ENCODE measurements around the gene CENPF. TPM values are rescaled to one million over a fixed set of nuclear protein-coding genes. Genes with fewer than 3 reads are reported as not detected.
"Not testable (repeated sequence)": the region's sequence is repeated elsewhere in the genome, so short reads cannot be mapped to it uniquely, and the experiment has no call there.

The CENPF gene
- total and polyA plus RNA-seq, 7 experiments from 2014 or later = 0.83 to 79.9 (median 3.1) TPM

GRCh38 chr1:214574598-214575411 is 28.2 kb upstream of the CENPF start:
- Histone ChIP-seq H3K27me3 (ENCODE audit: control insufficient read depth in 2 of 2, insufficient read depth in 2 of 2, low read length in 2 of 2) (no peaks in the 10 kb centered on the region), H3K27ac (ENCODE audit: low read depth, low read length) (no peak overlapping the region), H3K4me3 (ENCODE audit: low read length) (no peak overlapping the region), H3K36me3 (ENCODE audit: control insufficient read depth in 2 of 3, insufficient read depth in 3 of 3, low read length in 3 of 3) (no peaks in the 10 kb centered on the region), H3K4me1 (ENCODE audit: control insufficient read depth in 2 of 2, insufficient read depth in 2 of 2, low read length in 2 of 2) (no peaks in the 10 kb centered on the region), H3K9me3 (ENCODE audit: control insufficient read depth in 2 of 3, low read length in 3 of 3) (peaks cover 0 to 9% (median 0%) of the 10 kb centered on the region in 3 experiments)
- DNase-seq = no peak
- Mint-ChIP-seq H3K27ac (no peak overlapping the region), H3K4me1 (no peaks in the 10 kb centered on the region), H3K9me3 (peaks cover 13 to 40% (median 24%) of the 10 kb centered on the region in 11 donors), H3K36me3 (peaks cover 5 to 10% (median 8%) of the 10 kb centered on the region in 5 donors), H3K4me3 (no peak overlapping the region), H3K27me3 (peaks cover under 1 to 11% (median 9%) of the 10 kb centered on the region in 5 donors)
- ChIA-PET CTCF (interaction anchor here (0.7 kb wide), 1 partner anchor 192 kb away, joined by 3 read pairs; no protein-coding TSS in a partner anchor), POLR2A (no interaction called here)
- intact Hi-C loops (cut with micrococcal nuclease) = no loop called here
- ATAC-seq = no peak

GRCh38 chr1:214576120-214576519 is 26.9 kb upstream of the CENPF start:
- intact Hi-C loops (cut with micrococcal nuclease); POLR2A ChIA-PET: not testable (repeated sequence)

GRCh38 chr1:214579183-214579582 is 23.8 kb upstream of the CENPF start:
- ChIA-PET CTCF (no interaction called here), POLR2A (no interaction called here)
- Histone ChIP-seq H3K4me3 (ENCODE audit: low read length) (no peak overlapping the region), H3K9me3 (ENCODE audit: control insufficient read depth in 2 of 3, low read length in 3 of 3) (peaks cover 0 to 9% (median 0%) of the 10 kb centered on the region in 3 experiments), H3K27me3 (ENCODE audit: control insufficient read depth in 2 of 2, insufficient read depth in 2 of 2, low read length in 2 of 2) (no peaks in the 10 kb centered on the region), H3K36me3 (ENCODE audit: control insufficient read depth in 2 of 3, insufficient read depth in 3 of 3, low read length in 3 of 3) (no peaks in the 10 kb centered on the region), H3K27ac (ENCODE audit: low read depth, low read length) (no peak overlapping the region), H3K4me1 (ENCODE audit: control insufficient read depth in 2 of 2, insufficient read depth in 2 of 2, low read length in 2 of 2) (no peaks in the 10 kb centered on the region)
- DNase-seq (no peak), ATAC-seq (no peak)
- Mint-ChIP-seq H3K36me3 (peaks cover 5 to 10% (median 8%) of the 10 kb centered on the region in 5 donors), H3K4me3 (no peak overlapping the region), H3K4me1 (no peaks in the 10 kb centered on the region), H3K27me3 (peaks cover 0 to 10% (median 4%) of the 10 kb centered on the region in 5 donors), H3K9me3 (peaks cover 13 to 40% (median 21%) of the 10 kb centered on the region in 11 donors), H3K27ac (no peak overlapping the region)
- intact Hi-C loops (cut with micrococcal nuclease) = no loop called here

More at GRCh38 chr1:214576120-214576519, 26.9 kb upstream of the CENPF start:
- H3K27ac Mint-ChIP-seq; ATAC-seq; H3K27me3 ChIP-seq (ENCODE audit: control insufficient read depth in 2 of 2, insufficient read depth in 2 of 2, low read length in 2 of 2); H3K27ac ChIP-seq (ENCODE audit: low read depth, low read length); H3K4me1 Mint-ChIP-seq; H3K36me3 ChIP-seq (ENCODE audit: control insufficient read depth in 2 of 3, insufficient read depth in 3 of 3, low read length in 3 of 3); H3K9me3 ChIP-seq (ENCODE audit: control insufficient read depth in 2 of 3, low read length in 3 of 3); CTCF ChIA-PET; H3K4me3 Mint-ChIP-seq; DNase-seq; H3K4me1 ChIP-seq (ENCODE audit: control insufficient read depth in 2 of 2, insufficient read depth in 2 of 2, low read length in 2 of 2); H3K4me3 ChIP-seq (ENCODE audit: low read length): not testable (repeated sequence)
- Mint-ChIP-seq H3K9me3 (peaks cover 13 to 40% (median 24%) of the 10 kb centered on the region in 11 donors), H3K36me3 (peaks cover 5 to 10% (median 8%) of the 10 kb centered on the region in 5 donors), H3K27me3 (peaks cover 0 to 11% (median 8%) of the 10 kb centered on the region in 5 donors)

GRCh38 chr1:214581785-214582184 is 21.2 kb upstream of the CENPF start:
- ATAC-seq (no peak), DNase-seq (no peak)
- H3K27ac Mint-ChIP-seq = no peak overlapping the region
- intact Hi-C loops (cut with micrococcal nuclease) = no loop called here
- POLR2A ChIA-PET = no interaction called here
- Histone ChIP-seq H3K4me1 (ENCODE audit: control insufficient read depth in 2 of 2, insufficient read depth in 2 of 2, low read length in 2 of 2) (no peaks in the 10 kb centered on the region), H3K4me3 (ENCODE audit: low read length) (no peak overlapping the region), H3K27me3 (ENCODE audit: control insufficient read depth in 2 of 2, insufficient read depth in 2 of 2, low read length in 2 of 2) (no peaks in the 10 kb centered on the region), H3K9me3 (ENCODE audit: control insufficient read depth in 2 of 3, low read length in 3 of 3) (no peaks in the 10 kb centered on the region), H3K36me3 (ENCODE audit: control insufficient read depth in 2 of 3, insufficient read depth in 3 of 3, low read length in 3 of 3) (no peaks in the 10 kb centered on the region), H3K27ac (ENCODE audit: low read depth, low read length) (no peak overlapping the region)
- H3K4me1 Mint-ChIP-seq = peaks cover 0 to 4% (median 0%) of the 10 kb centered on the region in 7 donors
- H3K9me3 Mint-ChIP-seq = peaks cover under 1 to 15% (median 8%) of the 10 kb centered on the region in 11 donors
- H3K36me3 Mint-ChIP-seq = peaks cover 0 to 4% (median 0%) of the 10 kb centered on the region in 5 donors
- CTCF ChIA-PET = interaction anchor here (0.6 kb wide), 1 partner anchor 70 kb away, joined by 4 read pairs; no protein-coding TSS in a partner anchor
- H3K27me3 Mint-ChIP-seq = peaks cover 0 to 10% (median 3%) of the 10 kb centered on the region in 5 donors
- no peak overlapping the region for H3K4me3 Mint-ChIP-seq

- H3K4me1 Mint-ChIP-seq = peaks cover 0 to 4% (median 0%) of the 10 kb centered on the region in 7 donors
- no peaks in the 10 kb centered on the region for H3K36me3 ChIP-seq (ENCODE audit: control insufficient read depth in 2 of 3, insufficient read depth in 3 of 3, low read length in 3 of 3)
- H3K27me3 Mint-ChIP-seq = peaks cover 0 to 12% (median 0%) of the 10 kb centered on the region in 5 donors
- intact Hi-C loops (cut with micrococcal nuclease) = no loop called here
- H3K36me3 Mint-ChIP-seq = peaks cover 0 to 4% (median 0%) of the 10 kb centered on the region in 5 donors
- H3K9me3 Mint-ChIP-seq = peaks cover 0 to 9% (median 7%) of the 10 kb centered on the region in 11 donors
- no peak overlapping the region for H3K4me3 ChIP-seq (ENCODE audit: low read length)
- ChIA-PET POLR2A (interaction anchor here (0.7 kb wide), 1 partner anchor 16 kb away, joined by 3 read pairs; no protein-coding TSS in a partner anchor), CTCF (interaction anchor here (1.1 kb wide), 1 partner anchor 14 kb away, joined by 3 read pairs; no protein-coding TSS in a partner anchor)
- no peak overlapping the region for H3K27ac ChIP-seq (ENCODE audit: low read depth, low read length)
- no peak overlapping the region for H3K4me3 Mint-ChIP-seq
- no peak overlapping the region for H3K27ac Mint-ChIP-seq
- no peaks in the 10 kb centered on the region for H3K27me3 ChIP-seq (ENCODE audit: control insufficient read depth in 2 of 2, insufficient read depth in 2 of 2, low read length in 2 of 2)
- ATAC-seq (no peak), DNase-seq (no peak)
- H3K4me1 ChIP-seq (ENCODE audit: control insufficient read depth in 2 of 2, insufficient read depth in 2 of 2, low read length in 2 of 2) = no peaks in the 10 kb centered on the region
- no peaks in the 10 kb centered on the region for H3K9me3 ChIP-seq (ENCODE audit: control insufficient read depth in 2 of 3, low read length in 3 of 3)
These were observed 20.6 kb upstream of the CENPF start for GRCh38 chr1:214582289-214582891.

- Histone ChIP-seq H3K36me3 (ENCODE audit: control insufficient read depth in 2 of 3, insufficient read depth in 3 of 3, low read length in 3 of 3) (no peaks in the 10 kb centered on the region), H3K4me1 (ENCODE audit: control insufficient read depth in 2 of 2, insufficient read depth in 2 of 2, low read length in 2 of 2) (no peaks in the 10 kb centered on the region), H3K4me3 (ENCODE audit: low read length) (no peak overlapping the region), H3K27me3 (ENCODE audit: control insufficient read depth in 2 of 2, insufficient read depth in 2 of 2, low read length in 2 of 2) (no peaks in the 10 kb centered on the region), H3K9me3 (ENCODE audit: control insufficient read depth in 2 of 3, low read length in 3 of 3) (no peaks in the 10 kb centered on the region), H3K27ac (ENCODE audit: low read depth, low read length) (no peak overlapping the region)
- ChIA-PET POLR2A (no interaction called here), CTCF (interaction anchor here (0.6 to 1.4 kb wide), 4 partner anchors 13 to 908 kb away, joined by 3 to 4 read pairs (median 3); no protein-coding TSS in a partner anchor)
- intact Hi-C loops (cut with micrococcal nuclease) = no loop called here
- H3K9me3 Mint-ChIP-seq = peaks cover 0 to 1% (median under 1%) of the 10 kb centered on the region in 11 donors
- DNase-seq = no peak
- no peak for ATAC-seq
- H3K4me3 Mint-ChIP-seq = no peak overlapping the region
- peaks cover 0 to 4% (median 0%) of the 10 kb centered on the region in 7 donors for H3K4me1 Mint-ChIP-seq
- peaks cover 0 to 12% (median 0%) of the 10 kb centered on the region in 5 donors for H3K27me3 Mint-ChIP-seq
- H3K36me3 Mint-ChIP-seq = peaks cover 0 to under 1% (median 0%) of the 10 kb centered on the region in 5 donors
- H3K27ac Mint-ChIP-seq = no peak overlapping the region
These were observed 19.9 kb upstream of the CENPF start for GRCh38 chr1:214583113-214583512.

All from naive thymus-derived CD4-positive, alpha-beta T cell (primary cell).